22Rv1 (cell line): ENCODE data around the gene CENATAC.
"Not testable (repeated sequence)": the region's sequence is repeated elsewhere in the genome, so short reads cannot be mapped to it uniquely, and the experiment has no call there.

Source experiments
- H3K27ac ChIP-seq: fragments of 450-650 bp; 2 replicates; pipeline ENCODE4 v1.5.1; 2017
- CTCF ChIP-seq: fragments of 450-650 bp; IDR thresholded peaks from 2 replicates; pipeline ENCODE4 v1.5.1; 2017; ENCODE audit warnings: mild to moderate bottlenecking
- ZFX ChIP-seq: fragments of 450-650 bp; IDR thresholded peaks from 2 replicates; pipeline ENCODE4 v1.6.1; 2017; ENCODE audit warnings: antibody characterized with exemption, borderline replicate concordance

Gene CENATAC

GRCh38 chr11:119029340-119030028 lies 31.5 kb downstream of the CENATAC start:
- TF ChIP-seq CTCF (no peak), ZFX (no peak)
- peak overlapping the region; percentile 76 for H3K27ac ChIP-seq

- H3K27ac ChIP-seq: peak overlapping the region; percentile 76
- TF ChIP-seq ZFX (no peak), CTCF (no peak)
These were observed 32.0 kb downstream of the CENATAC start for GRCh38 chr11:119030029-119030328.

GRCh38 chr11:119030329-119031047 lies 32.5 kb downstream of the CENATAC start, which contains the start of gene SLC37A4:
SLC37A4 (minus strand) TSS chr11:119030877.
- TF ChIP-seq ZFX: no peak
- peak; percentile 97; the same call in 1 of the 2 replicates for TF ChIP-seq CTCF
- peak within 1 kb of the TSS; percentile 76 for H3K27ac ChIP-seq

GRCh38 chr11:119031912-119032280 lies 34.0 kb downstream of the CENATAC start:
- H3K27ac ChIP-seq: no peak overlapping the region
- no peak for TF ChIP-seq ZFX
- no peak for TF ChIP-seq CTCF

- H3K27ac ChIP-seq: not testable (repeated sequence)
These were observed 35.5 kb downstream of the CENATAC start for GRCh38 chr11:119033421-119033820.

- no peak overlapping the region for H3K27ac ChIP-seq
- TF ChIP-seq ZFX: no peak
- no peak for TF ChIP-seq CTCF
These were observed 36.9 kb downstream of the CENATAC start for GRCh38 chr11:119034813-119035212.

GRCh38 chr11:119038884-119039283 lies 40.9 kb downstream of the CENATAC start:
- H3K27ac ChIP-seq: no peak overlapping the region
- TF ChIP-seq CTCF: no peak
- TF ChIP-seq ZFX: no peak

- H3K27ac ChIP-seq: not testable (repeated sequence)
These were observed 41.5 kb downstream of the CENATAC start for GRCh38 chr11:119039471-119039870.
